Calu3 (cell line): Measurements from ENCODE around the gene AGBL2. TPM values are rescaled to one million over a fixed set of nuclear protein-coding genes. Genes with fewer than 3 reads are reported as not detected.
A peak's percentile ranks its signal among the peaks of the same experiment; 100 is the strongest.

Experiments used
- BruUV-seq: library from RNA; stranded (reverse); fragments of 400-500 nt; replicated peaks from 2 replicates; lab custom pipeline; 2021; lab: Mats Ljungman, UMichigan
- CTCF ChIA-PET: fragments of 300-600 bp; sonication (Branson Sonifier 250); formaldehyde crosslinking; loops from one replicate; lab custom pipeline; 2022; ENCODE audit warnings: antibody characterized with exemption; lab: Charles Lee
- DNase-seq: peaks from one replicate; pipeline ENCODE4 v3.0.0; 2022
- H3K27ac Mint-ChIP-seq: one replicate; pipeline ENCODE4 v1.8.0; 2022; ENCODE audit warnings: mixed read lengths; ENCODE audit not compliant: unreplicated experiment
- H3K27me3 Mint-ChIP-seq: one replicate; pipeline ENCODE4 v1.8.0; 2022; ENCODE audit warnings: mixed read lengths; ENCODE audit not compliant: unreplicated experiment
- H3K36me3 Mint-ChIP-seq: one replicate; pipeline ENCODE4 v1.8.0; 2022; ENCODE audit warnings: mild to moderate bottlenecking, moderate library complexity, mixed read lengths; ENCODE audit not compliant: insufficient read depth, unreplicated experiment
- H3K4me1 Mint-ChIP-seq: one replicate; pipeline ENCODE4 v1.8.0; 2022; ENCODE audit warnings: mild to moderate bottlenecking, low read depth, mixed read lengths; ENCODE audit not compliant: unreplicated experiment
- H3K4me3 Mint-ChIP-seq: one replicate; pipeline ENCODE4 v1.8.0; 2022; ENCODE audit warnings: mild to moderate bottlenecking, low read depth, moderate library complexity, mixed read lengths; ENCODE audit not compliant: unreplicated experiment
- H3K9me3 Mint-ChIP-seq: one replicate; pipeline ENCODE4 v1.8.0; 2022; ENCODE audit warnings: low read depth, mixed read lengths; ENCODE audit not compliant: unreplicated experiment
- intact Hi-C: fragments of 100-400 bp; cut with micrococcal nuclease; formaldehyde crosslinking; loops from one replicate; pipeline ENCODE4 v1.10.0; 2022; ENCODE audit not compliant: unreplicated experiment
- total RNA-seq: library from RNA; stranded (reverse); gene quantifications from 2 replicates; pipeline ENCODE4 v1.2.3, GENCODE V29; 2022
- TF ChIP-seq, protein P1 (sequence below): fragments of 200-600 bp; IDR thresholded peaks from one replicate; pipeline ENCODE4 v1.8.0; 2022; ENCODE audit warnings: antibody characterized with exemption; ENCODE audit not compliant: unreplicated experiment

AGBL2 gene
- total RNA-seq, 1 experiment from 2014 or later, result 6.1 TPM

DNA sequence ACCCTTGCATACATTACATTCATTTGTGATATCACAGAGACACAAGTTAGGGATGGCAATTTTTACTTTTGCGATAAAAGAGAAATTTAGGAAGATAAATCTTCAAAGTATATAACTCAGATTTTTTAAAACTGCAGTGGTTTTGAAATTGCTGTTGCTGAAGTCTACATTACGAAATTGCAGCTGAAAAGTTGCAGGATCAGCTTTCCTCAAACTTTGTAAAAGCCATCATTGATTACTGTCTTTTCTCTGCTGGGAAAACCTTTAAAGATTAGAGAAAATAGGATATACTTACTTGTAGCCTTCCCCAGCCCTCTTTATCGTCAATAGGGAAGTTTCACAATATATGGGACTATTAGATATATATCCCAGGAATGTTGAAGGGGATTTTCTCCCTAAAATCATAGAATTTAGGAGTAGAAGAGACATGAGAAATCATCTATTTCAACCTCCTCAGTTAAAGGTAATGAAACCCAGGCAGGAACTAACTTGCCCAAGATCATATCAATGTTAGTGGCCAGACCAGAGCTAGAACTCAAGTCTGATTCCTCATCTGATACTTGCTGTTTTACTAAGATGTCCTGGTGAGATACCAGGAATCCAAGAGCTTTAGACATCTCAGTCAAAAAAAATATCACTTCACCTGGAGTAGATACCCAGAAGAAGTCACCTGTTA lies 10.4 kb upstream of the AGBL2 start:
- BruUV-seq, result no TSS peak
- Mint-ChIP-seq H3K4me3 (no peak overlapping the region), H3K9me3 (no peaks in the 10 kb centered on the region), H3K27ac (no peak overlapping the region), H3K36me3 (peaks cover 59% of the 10 kb centered on the region), H3K27me3 (no peaks in the 10 kb centered on the region), H3K4me1 (no peaks in the 10 kb centered on the region)
- TF ChIP-seq, protein P1, sequence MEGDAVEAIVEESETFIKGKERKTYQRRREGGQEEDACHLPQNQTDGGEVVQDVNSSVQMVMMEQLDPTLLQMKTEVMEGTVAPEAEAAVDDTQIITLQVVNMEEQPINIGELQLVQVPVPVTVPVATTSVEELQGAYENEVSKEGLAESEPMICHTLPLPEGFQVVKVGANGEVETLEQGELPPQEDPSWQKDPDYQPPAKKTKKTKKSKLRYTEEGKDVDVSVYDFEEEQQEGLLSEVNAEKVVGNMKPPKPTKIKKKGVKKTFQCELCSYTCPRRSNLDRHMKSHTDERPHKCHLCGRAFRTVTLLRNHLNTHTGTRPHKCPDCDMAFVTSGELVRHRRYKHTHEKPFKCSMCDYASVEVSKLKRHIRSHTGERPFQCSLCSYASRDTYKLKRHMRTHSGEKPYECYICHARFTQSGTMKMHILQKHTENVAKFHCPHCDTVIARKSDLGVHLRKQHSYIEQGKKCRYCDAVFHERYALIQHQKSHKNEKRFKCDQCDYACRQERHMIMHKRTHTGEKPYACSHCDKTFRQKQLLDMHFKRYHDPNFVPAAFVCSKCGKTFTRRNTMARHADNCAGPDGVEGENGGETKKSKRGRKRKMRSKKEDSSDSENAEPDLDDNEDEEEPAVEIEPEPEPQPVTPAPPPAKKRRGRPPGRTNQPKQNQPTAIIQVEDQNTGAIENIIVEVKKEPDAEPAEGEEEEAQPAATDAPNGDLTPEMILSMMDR, result no peak
- CTCF ChIA-PET, result no interaction called here
- intact Hi-C loops, result no loop called here
- DNase-seq, result no peak

DNA sequence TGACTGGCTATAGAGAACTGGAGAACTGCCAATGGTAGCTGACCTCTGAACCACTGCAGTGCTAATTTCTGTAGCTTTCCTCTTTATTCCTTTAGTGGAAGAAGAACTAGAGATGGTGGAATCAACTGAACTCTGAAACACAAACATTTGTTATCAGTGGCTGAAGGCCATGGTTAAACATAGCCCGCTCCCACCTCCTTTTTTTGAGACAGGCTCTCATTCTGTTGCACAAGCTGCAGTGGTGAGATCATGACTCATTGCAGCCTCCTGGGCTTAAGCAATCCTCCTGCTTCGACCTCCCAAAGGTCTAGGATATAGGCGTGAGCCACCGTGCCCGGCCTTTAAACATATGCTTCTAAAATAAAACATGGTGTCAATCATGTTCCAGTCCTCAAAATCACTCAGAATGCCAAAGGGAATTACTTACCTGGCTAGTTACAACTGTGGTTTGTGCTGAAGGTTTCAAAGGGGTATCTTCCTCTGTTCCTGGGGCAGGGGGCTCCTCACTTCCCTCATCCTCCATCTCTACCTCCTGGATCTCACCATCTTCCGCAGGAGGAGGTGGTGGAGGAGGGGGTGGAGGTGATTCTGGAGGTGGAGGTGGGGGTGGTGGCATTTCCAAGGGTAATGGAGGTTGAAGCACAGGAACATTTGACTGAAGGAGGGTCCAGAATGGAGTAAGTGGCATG lies 9.0 kb upstream of the AGBL2 start:
- Mint-ChIP-seq H3K4me3 (no peak overlapping the region), H3K9me3 (no peaks in the 10 kb centered on the region), H3K4me1 (no peaks in the 10 kb centered on the region), H3K36me3 (peaks cover 59% of the 10 kb centered on the region), H3K27ac (no peak overlapping the region), H3K27me3 (no peaks in the 10 kb centered on the region)
- no TSS peak for BruUV-seq
- intact Hi-C loops, result no loop called here
- TF ChIP-seq, protein P1, result no peak
- CTCF ChIA-PET, result no interaction called here
- peak; percentile 7 for DNase-seq

DNA sequence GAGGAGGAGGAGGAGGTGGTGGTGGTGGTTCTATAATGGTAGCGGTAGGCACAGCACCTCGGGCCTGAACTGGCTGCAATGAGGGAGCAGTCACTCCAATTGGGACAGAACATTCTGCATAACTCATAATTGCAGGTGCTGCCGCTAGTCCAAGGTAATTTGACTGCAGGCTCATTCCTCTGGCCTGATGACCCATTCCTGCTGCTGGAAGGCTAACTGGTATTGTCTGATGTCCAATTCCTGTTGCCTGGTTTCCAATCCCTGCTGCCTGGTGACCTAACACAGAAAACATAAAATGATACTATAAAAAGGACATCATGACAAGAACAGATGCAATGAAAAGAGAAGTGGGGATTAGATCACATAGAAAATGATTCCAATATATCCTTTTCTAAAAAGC lies 7.9 kb upstream of the AGBL2 start:
- BruUV-seq, result no TSS peak
- Mint-ChIP-seq H3K4me1 (no peaks in the 10 kb centered on the region), H3K27ac (no peak overlapping the region), H3K9me3 (no peaks in the 10 kb centered on the region), H3K36me3 (peaks cover 58% of the 10 kb centered on the region), H3K4me3 (no peak overlapping the region), H3K27me3 (no peaks in the 10 kb centered on the region)
- CTCF ChIA-PET, result no interaction called here
- no peak for DNase-seq
- TF ChIP-seq, protein P1, result no peak
- intact Hi-C loops, result no loop called here

DNA sequence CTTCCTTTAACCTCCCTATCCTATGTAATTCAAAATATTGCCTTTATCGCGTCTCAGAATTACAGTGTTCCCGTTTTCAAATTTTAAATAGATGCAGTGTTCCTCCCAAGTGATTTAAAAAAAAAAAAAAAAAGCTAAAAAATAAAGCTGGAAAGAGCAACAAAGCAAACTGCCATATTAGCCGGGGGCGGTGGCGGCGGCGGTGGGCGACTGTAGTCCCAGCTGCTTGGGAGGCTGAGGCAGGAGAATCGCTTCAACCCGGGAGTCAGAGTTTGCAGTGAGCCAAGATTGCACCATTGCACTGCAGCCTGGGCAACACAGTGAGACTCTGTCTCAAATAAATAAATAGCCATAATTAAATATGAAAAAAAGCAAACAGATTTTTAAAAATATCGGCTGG lies 5.5 kb upstream of the AGBL2 start:
- Mint-ChIP-seq H3K27me3 (no peaks in the 10 kb centered on the region), H3K4me3 (no peak overlapping the region), H3K27ac (no peak overlapping the region), H3K4me1 (no peaks in the 10 kb centered on the region), H3K36me3 (peaks cover 65% of the 10 kb centered on the region), H3K9me3 (no peaks in the 10 kb centered on the region)
- DNase-seq, result no peak
- TF ChIP-seq, protein P1, result no peak
- BruUV-seq, result no TSS peak
- intact Hi-C loops, result no loop called here
- CTCF ChIA-PET, result interaction anchor here (0.5 to 0.9 kb wide), 3 partner anchors 9 to 1310 kb away, joined by 3 read pairs; no protein-coding TSS in a partner anchor
